A673 (cell line): Measurements from ENCODE around the gene ESPNL. TPM values are rescaled to one million over a fixed set of nuclear protein-coding genes. Genes with fewer than 3 reads are reported as not detected.

ENCODE experiments used
- BruUV-seq: library from RNA; stranded (reverse); fragments of 400-500 nt; replicated peaks from 2 replicates; lab custom pipeline; 2021; lab: Mats Ljungman, UMichigan
- CTCF ChIA-PET: fragments of 300-600 bp; sonication (Branson Sonifier 250); formaldehyde crosslinking; loops from one replicate; lab custom pipeline; 2022; ENCODE audit warnings: antibody characterized with exemption; lab: Charles Lee
- POLR2A ChIA-PET: fragments of 300-600 bp; sonication (Branson Sonifier 250); formaldehyde crosslinking; loops from one replicate; lab custom pipeline; 2022; ENCODE audit warnings: antibody characterized with exemption; ENCODE audit not compliant: low non-redundant PET; lab: Charles Lee
- DNase-seq: peaks from one replicate; pipeline ENCODE4 v3.0.0-alpha.2; 2015; ENCODE audit warnings: low spot score
- H3K27ac ChIP-seq: fragments of 200-600 bp; sonication (generic); 2 replicates; pipeline ENCODE4 v1.5.1; 2016; ENCODE audit warnings: mixed run types, low read depth, mild to moderate bottlenecking, mixed read lengths, antibody characterized with exemption, low read length; ENCODE audit not compliant: poor library complexity, severe bottlenecking
- H3K27me3 ChIP-seq: fragments of 200-600 bp; sonication (generic); replicated peaks from 2 replicates; pipeline ENCODE4 v1.6.1; 2017; ENCODE audit warnings: mixed run types, low read depth, mild to moderate bottlenecking, mixed read lengths, antibody characterized with exemption, low read length; ENCODE audit not compliant: insufficient read depth, poor library complexity
- H3K36me3 ChIP-seq: fragments of 200-600 bp; sonication (generic); 2 replicates; pipeline ENCODE4 v1.6.1; 2016; ENCODE audit warnings: mixed run types, mild to moderate bottlenecking, mixed read lengths, antibody characterized with exemption, low read length; ENCODE audit not compliant: insufficient read depth, poor library complexity, severe bottlenecking
- H3K4me1 ChIP-seq: fragments of 200-600 bp; sonication (generic); 2 replicates; pipeline ENCODE4 v1.6.1; 2017; ENCODE audit warnings: mixed run types, mild to moderate bottlenecking, mixed read lengths, antibody characterized with exemption, low read length; ENCODE audit not compliant: insufficient read depth, poor library complexity, severe bottlenecking
- H3K4me3 ChIP-seq: fragments of 200-600 bp; sonication (generic); 2 replicates; pipeline ENCODE4 v1.5.1; 2016; ENCODE audit warnings: low read depth, mixed run types, mild to moderate bottlenecking, mixed read lengths, low read length; ENCODE audit not compliant: poor library complexity, severe bottlenecking
- H3K9me3 ChIP-seq: fragments of 200-600 bp; sonication (generic); 2 replicates; pipeline ENCODE4 v1.6.1; 2016; ENCODE audit warnings: mixed run types, low read depth, mild to moderate bottlenecking, mixed read lengths, antibody characterized with exemption, low read length; ENCODE audit not compliant: poor library complexity, severe bottlenecking
- EZH2 ChIP-seq: fragments of 200-600 bp; sonication (generic); IDR thresholded peaks from 2 replicates; pipeline ENCODE4 v1.6.1; 2017; ENCODE audit warnings: borderline replicate concordance, low read depth, mild to moderate bottlenecking, mixed read lengths, antibody characterized with exemption, low read length; ENCODE audit not compliant: poor library complexity, severe bottlenecking
- intact Hi-C: fragments of 100-400 bp; cut with micrococcal nuclease; formaldehyde crosslinking; loops from one replicate; pipeline ENCODE4 v1.10.0; 2022; ENCODE audit not compliant: unreplicated experiment
- total RNA-seq: library from RNA; stranded (reverse); gene quantifications from 2 replicates; pipeline ENCODE4 v1.2.3, GENCODE V29; 2021
- TF ChIP-seq, protein P1 (sequence below): fragments of 300-800, 200-600 bp; sonication (generic); conservative IDR thresholded peaks from 2 replicates; pipeline ENCODE4 v1.5.1; 2017; ENCODE audit warnings: low read depth, mild to moderate bottlenecking, antibody characterized with exemption, low read length, moderate library complexity, mixed read lengths

The ESPNL gene
- total RNA-seq, 1 experiment from 2014 or later = 0.30 TPM

DNA sequence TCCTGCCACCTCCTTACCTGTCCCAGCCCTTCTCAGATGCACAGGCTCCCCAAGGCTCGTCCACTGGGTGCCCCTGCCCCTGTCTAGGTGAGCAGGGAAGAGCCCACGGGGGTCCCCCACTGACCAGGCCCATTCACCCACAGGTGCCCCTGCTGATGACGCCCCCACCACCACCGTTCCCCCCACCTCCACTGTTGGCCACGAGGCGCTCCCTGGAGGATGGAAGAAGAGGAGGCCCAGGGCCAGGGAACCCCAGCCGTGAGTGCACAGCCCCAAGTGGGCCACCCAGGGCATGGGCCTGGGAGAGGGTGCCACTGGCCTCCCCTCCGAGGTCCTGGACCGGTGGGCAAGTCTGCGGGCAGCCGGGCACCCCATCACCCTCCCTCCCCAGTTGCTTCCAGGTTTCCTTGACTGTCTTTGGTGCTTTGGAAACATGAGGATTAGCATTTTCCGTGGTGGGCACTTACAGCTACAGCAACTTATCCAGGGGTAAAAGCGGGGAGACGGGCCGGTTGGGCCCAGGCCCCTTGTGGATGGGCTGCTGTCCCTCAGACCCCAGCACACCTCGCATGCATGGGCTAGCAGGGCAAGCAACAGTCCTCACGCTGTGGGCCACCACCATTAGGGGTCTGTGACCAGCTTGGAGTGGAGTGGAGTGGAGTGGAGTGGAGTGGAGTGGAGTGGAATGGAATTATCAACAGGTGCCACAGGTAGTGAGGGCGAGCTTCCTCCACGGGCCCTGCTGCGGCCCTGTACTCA lies 25.2 kb downstream of the ESPNL start:
- ChIA-PET POLR2A (no interaction called here), CTCF (no interaction called here)
- no peak overlapping the region for H3K4me3 ChIP-seq
- H3K27me3 ChIP-seq = no peaks in the 10 kb centered on the region
- no peaks in the 10 kb centered on the region for H3K4me1 ChIP-seq
- H3K9me3 ChIP-seq = no peaks in the 10 kb centered on the region
- no peak overlapping the region for H3K27ac ChIP-seq
- intact Hi-C loops = no loop called here
- TF ChIP-seq, protein P1, sequence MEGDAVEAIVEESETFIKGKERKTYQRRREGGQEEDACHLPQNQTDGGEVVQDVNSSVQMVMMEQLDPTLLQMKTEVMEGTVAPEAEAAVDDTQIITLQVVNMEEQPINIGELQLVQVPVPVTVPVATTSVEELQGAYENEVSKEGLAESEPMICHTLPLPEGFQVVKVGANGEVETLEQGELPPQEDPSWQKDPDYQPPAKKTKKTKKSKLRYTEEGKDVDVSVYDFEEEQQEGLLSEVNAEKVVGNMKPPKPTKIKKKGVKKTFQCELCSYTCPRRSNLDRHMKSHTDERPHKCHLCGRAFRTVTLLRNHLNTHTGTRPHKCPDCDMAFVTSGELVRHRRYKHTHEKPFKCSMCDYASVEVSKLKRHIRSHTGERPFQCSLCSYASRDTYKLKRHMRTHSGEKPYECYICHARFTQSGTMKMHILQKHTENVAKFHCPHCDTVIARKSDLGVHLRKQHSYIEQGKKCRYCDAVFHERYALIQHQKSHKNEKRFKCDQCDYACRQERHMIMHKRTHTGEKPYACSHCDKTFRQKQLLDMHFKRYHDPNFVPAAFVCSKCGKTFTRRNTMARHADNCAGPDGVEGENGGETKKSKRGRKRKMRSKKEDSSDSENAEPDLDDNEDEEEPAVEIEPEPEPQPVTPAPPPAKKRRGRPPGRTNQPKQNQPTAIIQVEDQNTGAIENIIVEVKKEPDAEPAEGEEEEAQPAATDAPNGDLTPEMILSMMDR = no peak
- TF ChIP-seq EZH2 = no peak
- no TSS peak for BruUV-seq
- no peak for DNase-seq
- no peaks in the 10 kb centered on the region for H3K36me3 ChIP-seq

DNA sequence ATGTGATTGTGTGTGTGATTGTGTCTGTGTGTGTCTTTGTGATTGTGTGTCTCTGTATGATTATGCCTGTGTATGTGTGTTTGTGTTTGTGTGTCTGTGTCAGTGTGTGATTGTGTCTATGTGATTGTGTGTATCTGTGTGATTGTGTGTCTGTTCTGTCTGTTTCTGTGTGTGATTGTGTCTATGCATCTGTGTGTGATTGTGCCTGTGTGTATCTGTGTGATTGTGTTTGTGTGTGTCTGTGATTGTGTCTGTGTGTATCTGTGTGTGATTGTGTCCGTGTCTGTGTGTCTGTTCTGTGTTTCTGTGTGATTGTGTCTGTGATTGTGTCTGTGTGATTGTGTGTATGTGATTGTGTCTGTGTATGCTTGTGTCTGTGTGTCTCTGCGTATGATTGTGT lies 26.2 kb downstream of the ESPNL start:
- BruUV-seq = no TSS peak
- POLR2A ChIA-PET = no interaction called here
- intact Hi-C loops = no loop called here
- Histone ChIP-seq H3K9me3 (no peaks in the 10 kb centered on the region), H3K36me3 (no peaks in the 10 kb centered on the region), H3K27me3 (no peaks in the 10 kb centered on the region), H3K4me1 (no peaks in the 10 kb centered on the region), H3K4me3 (no peak overlapping the region), H3K27ac (no peak overlapping the region)
- DNase-seq = no peak
- TF ChIP-seq EZH2 = no peak
- TF ChIP-seq, protein P1 = no peak
- CTCF ChIA-PET = no interaction called here

DNA sequence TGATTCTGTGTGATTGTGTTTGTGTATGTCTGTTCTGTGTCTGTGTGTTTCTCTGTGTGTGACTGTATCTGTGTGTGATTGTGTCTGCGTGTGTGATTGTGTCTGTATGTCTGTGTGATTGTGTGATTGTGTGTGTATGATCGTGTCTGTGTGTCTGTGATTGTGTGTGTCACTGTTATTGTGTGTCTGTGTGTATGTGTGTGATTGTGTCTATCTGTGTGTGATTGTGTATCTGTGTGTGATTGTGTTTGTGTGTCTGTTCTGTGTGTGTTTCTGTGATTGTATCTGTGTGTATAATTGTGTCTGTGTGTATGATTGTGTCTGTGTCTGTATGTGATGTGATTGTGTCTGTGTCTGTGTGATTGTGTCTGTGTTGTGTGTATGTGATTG lies 26.6 kb downstream of the ESPNL start:
- Histone ChIP-seq H3K4me1 (no peaks in the 10 kb centered on the region), H3K27me3 (no peaks in the 10 kb centered on the region), H3K9me3 (no peaks in the 10 kb centered on the region), H3K4me3 (no peak overlapping the region), H3K27ac (no peak overlapping the region), H3K36me3 (no peaks in the 10 kb centered on the region)
- no peak for DNase-seq
- CTCF ChIA-PET = no interaction called here
- intact Hi-C loops = no loop called here
- no TSS peak for BruUV-seq
- TF ChIP-seq, protein P1 = no peak
- TF ChIP-seq EZH2 = no peak
- POLR2A ChIA-PET = no interaction called here
